HG03378 (cell line): ENCODE results near the gene CYREN.

ENCODE experiments used
- ATAC-seq: cut with Tn5 transposase; IDR thresholded peaks from one replicate; pipeline ENCODE4 v1.9.1; 2021; ENCODE audit warnings: mild to moderate bottlenecking, moderate library complexity; ENCODE audit not compliant: unreplicated experiment

Gene CYREN

DNA sequence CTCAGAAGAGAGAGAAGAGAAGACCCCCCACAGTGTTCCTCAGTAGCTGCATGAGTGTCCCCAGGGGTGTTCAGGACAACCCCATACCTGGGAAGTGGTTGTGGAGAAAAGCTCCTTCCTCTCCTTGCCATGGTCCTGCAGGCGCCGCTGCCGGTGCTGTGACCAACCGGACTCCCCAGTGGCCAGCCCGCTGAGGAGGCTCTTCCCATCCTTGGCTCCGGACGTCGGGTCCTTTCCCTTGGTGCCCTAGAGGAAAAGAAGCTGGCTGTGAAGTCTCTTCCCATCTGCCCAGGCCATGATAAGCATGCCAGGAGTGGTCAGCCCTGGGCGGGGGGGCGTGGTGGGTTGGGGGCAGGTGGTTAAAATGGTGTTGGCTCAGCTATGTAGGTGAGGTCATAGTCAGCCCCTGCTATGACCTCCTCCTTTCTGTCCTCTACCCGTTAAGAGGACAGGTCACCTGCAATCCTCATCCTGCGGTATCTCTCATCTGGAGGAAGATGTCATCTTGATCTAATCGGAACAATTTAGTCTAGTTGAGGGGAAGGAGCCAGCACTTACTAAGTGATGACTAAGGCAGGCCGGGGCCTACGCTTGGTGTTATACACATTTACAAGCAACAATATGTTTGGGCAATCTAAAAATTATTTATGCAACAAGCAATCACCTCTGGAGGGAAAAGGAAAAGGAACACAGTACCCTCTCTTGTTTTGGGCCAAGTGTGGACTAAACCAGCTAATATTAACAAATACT is 27.6 kb upstream of the CYREN start:
- no peak for ATAC-seq

DNA sequence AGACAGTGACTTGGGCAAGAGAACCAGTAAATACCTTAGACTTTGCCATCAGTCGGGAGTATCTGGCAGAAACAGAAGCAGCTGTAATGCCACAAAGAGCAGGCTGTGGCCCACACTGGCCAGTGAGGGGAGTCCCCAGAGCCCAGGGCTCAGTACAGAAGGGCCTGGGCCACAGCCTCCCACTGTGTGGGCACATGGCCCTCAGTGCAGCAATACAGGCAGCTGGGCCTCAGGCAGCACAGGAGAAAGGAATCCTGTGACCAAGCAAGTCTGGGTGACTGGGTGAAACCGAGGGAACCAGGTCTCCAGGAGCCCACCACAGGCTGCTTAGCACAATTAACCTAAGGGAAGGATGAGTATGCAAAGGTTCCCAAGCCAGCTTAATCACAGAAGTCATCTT is 26.8 kb upstream of the CYREN start:
- no peak for ATAC-seq

DNA sequence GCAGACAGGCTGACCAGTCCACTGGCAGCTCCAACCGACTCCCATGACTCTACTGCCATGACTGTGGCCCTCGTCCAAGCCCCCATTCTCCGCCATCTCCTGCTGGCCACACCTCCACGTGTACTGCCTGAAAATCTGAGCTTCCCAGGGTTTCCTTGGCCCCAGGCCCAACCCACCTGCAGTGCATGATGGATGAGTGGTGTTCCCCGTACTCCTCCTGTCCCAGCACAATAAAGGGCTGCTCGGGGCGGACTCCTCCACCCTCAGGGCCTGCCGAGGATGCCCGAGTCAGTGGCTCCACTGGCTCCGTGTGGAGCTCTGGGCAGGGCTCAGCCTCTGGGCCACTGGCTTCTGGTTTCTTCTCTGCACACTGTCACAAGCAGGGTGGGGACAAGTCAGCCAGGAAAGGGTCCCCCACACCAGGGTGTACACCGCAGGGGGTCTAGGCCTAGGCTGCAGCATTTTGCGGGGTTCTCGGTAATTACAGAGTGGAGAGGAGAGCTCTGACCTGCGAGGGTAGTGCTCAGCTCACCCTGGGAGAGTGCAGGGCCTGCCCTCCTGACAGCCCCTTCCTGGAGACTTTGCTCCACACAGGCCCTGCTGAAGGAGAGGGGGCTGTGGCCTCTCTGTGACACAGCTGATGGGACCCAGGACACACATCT is 25.6 kb upstream of the CYREN start:
- no peak for ATAC-seq

DNA sequence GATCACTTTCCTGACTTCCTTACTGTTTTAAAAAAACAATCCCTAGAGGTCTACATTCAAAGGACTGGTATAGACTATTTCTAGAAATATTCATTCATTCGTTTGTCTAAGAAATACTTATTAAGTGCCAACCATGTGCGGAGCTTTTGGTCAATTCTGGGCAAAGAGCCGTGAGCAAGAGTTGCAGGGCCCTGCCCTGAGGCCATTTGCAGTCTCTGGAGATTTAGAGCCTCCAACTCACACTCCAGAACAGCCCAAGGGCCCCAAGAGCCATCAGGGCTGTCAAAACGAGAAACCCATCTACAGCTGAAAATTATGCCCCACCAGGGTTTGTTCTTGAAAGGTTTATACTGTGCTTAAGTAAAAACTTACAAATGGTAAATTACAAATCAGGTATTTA is 24.6 kb upstream of the CYREN start:
- no peak for ATAC-seq

- ATAC-seq, result no peak
Observed at GRCh38 chr7:135194494-135195095, 24.1 kb upstream of the CYREN start.

DNA sequence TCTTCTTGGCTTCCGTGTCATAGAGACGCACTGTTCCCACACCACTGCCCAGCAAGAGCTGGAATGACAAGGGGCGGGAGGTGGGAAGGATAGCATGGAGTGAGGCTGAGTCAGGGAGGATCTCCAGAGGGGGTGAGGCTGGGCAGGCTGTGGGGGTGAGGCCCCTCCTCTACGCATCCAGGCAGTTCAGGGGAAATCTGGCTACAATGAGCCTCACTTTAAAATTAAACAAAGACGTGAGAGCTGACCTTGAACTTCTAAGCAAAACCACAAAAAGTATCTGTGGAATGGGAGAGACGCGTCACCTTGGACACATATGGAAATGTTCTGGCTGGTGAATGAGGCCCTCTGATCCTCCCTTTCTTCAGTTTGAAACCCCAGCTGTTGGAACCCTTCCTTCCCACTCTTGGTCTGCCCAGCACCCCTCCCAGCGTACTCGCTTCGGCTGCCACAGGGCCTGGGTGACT is 23.1 kb upstream of the CYREN start:
- no peak for ATAC-seq

DNA sequence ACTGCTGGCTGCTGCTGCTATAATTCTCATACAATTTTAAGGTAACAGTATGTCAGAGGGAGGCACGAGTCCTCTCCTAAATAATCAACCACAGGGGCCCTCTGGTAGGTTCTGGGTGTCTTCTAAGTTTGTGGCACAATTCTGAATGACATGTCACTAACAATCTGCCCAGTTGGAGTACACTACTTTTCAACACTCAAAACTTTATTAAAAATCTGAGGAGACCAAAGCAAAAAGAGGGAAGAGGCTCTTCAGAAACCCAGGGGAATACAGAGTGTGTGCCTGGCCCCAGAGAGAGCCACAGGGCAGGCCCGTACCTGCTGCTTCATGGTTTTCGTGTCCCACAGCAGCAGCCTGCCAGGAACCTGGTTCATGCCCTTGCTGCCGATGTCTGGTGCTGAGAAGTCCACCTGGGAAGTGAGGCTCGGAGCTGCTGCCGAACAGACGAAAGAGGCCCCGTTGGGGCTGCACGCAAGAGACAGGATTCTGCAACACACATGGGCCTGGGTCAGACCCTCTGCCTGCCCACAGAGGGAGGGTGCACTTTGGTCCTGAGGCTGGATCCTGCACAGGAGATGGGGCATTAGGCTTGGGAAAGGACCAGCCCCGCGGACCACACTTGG is 22.5 kb upstream of the CYREN start:
- ATAC-seq, result no peak

GRCh38 chr7:135190703-135191102 is 20.2 kb upstream of the CYREN start:
- ATAC-seq, result no peak

DNA sequence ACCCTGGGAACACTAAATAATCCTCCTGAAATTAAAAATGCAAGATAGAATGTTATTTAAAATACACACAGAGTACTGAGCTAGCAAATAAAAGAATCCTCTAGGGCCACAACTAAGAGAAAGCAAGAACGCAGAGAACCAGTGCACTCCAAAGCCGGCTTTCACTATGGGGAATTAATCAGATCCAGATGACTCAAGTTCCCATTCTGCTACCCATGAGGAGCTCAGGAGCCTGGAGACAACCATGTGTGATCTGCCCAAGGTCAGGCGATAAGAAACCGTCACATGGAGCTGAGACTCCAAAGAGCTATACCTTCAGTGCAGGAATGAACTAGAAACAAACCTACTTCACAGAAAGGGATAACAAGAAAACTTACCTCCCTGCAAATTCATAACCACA is 19.5 kb upstream of the CYREN start:
- ATAC-seq, result no peak

- ATAC-seq, result no peak
Observed at GRCh38 chr7:135189221-135189662, 18.7 kb upstream of the CYREN start.

- ATAC-seq, result peak; percentile 47
Observed at GRCh38 chr7:135188298-135188984, 17.9 kb upstream of the CYREN start.

DNA sequence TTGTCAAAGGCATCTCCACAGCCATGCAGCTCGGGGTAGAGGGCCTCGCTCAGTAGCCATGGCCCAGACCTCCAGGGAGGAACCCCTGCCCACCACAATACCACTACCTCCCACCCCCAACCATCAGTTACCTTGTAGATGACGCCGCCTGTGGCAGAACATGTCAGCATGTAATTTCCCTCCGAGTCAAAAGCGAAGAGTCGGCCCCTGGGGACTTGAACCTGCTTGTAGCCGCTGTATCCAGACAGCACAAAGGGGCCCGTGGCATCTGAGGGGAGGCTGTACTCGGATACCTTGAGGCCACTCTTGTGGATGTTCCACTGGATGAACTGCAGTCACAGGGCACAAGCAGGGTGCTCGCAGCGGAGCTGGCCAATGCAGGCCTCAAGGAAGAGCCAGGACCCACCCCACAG is 16.3 kb upstream of the CYREN start:
- ATAC-seq, result peak; percentile 65

DNA sequence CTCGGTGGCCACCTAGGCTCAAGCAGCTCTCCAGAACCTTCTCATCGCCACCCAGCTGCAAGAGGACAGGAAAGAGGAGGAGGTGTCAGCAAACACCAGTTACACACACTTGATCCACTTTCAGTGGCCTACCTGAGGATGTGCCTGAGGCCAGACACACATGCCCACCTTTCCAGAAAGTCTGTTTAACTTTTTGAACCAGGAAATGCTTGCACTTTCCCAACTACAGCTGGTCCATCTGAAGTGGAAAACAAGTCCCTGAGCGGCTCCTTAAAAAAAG is 15.7 kb upstream of the CYREN start:
- no peak for ATAC-seq

GRCh38 chr7:135185471-135186260 is 15.2 kb upstream of the CYREN start:
- ATAC-seq, result no peak

DNA sequence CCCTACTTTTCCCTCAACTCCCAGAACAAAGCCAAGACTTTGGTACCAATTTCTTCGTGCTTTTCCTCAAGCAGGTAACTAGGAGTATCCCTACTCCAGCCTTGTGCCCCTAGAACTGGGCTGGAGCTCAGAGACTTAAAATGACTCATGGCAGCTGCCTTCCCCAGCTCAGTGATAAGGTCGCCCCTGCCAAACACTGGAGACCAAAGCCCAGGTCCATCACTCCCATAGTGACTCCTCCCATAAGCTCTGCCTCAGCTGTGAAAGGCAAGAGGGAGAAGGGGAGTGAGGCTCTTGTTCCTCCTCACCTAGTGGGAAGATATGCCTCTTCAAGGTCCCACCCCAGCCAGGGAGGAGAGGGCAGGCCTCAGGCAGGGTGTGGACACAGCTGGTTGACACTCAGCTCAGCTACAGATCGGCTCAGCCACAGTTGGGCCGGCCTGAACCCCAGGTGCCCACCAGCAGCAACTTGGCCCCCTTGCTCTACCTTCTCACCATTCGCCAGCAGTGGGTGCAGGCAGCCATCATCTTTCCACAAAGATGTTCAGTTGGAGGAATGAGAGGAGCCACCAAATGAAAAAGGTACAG is 13.8 kb upstream of the CYREN start:
- no peak for ATAC-seq

DNA sequence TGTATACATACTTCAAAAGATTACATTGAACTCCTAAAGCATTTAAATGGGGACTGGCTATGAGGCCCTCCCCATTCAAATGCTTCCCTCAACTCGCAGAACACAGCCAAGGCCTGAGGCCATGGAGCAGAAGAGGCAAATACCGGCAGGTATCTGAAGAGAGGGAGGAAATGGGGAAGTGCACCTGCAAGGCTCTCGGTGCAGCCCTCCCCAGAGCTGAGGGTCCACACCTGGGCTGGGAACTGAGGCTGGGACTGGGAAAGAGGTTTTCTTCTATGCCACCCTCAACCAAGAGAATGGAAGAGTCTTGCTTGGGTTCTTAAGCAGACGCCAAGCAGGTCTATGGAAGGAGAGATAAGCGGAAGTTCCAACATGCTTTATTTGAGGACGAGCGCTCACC is 13.0 kb upstream of the CYREN start:
- ATAC-seq, result no peak

DNA sequence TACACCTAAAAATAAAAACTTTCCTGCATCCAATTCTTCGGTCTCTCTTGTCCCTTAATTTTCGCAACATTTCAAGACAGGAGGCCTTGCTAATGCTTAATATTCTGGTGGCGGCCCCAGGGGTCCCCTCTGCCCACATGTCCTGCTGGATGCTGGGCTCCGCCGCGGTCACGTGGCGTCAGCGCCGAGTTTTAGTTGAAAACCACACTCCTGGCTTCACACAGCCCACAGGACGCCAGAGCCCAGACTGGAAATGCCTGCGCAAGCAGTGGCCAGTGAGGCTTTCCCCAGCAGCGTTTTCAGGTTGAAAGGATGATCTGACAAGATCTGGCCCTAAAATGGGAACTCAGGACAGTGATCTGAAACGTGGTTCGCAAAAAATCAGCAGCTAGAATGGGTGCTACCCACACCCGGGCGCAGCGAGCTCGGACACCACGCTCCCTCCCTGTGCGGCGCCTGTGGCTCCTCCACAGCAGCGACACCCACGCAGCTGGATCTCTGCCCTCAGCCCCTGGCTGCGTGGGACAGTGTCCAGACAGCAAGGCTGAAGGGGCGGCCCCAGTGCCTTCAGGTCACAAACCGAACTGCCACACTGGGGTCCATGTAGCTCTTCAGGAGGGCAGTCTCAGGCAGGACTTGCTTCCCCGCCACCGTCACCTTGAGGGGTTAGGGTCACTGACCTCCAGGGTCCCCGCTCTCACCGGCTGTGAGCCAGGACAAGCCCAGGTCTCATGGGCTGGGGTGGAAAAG is 11.6 kb upstream of the CYREN start:
- no peak for ATAC-seq

GRCh38 chr7:135181261-135181928 is 10.9 kb upstream of the CYREN start:
- ATAC-seq, result no peak

DNA sequence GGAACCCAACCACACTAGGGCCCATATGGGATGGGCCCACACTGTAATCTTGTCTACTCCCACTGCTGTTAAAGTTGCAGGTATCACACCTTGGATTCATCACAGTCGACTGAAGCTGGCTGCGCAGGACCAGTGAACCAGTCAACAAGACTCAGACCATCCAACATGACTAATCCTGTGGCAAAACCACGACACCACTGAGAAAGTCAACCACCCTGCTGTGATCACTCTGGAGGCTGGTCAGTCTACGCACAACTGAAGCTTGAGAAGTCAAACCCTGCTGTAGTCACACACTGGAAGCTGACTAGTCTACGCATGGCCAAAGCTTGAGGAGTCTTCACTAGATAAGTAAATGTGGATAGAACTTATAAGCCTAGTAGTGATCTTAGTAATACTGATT is 9.6 kb upstream of the CYREN start:
- ATAC-seq, result no peak
